NCI-H524 treated with DMSO at 0.1 percent for 48 hours (cell line): Measurements from ENCODE around the gene KRTAP5-2.

Source experiments
- DNase-seq: peaks from one replicate; lab custom pipeline; 2025; lab: John Stamatoyannopoulos, UW

KRTAP5-2 gene

DNA sequence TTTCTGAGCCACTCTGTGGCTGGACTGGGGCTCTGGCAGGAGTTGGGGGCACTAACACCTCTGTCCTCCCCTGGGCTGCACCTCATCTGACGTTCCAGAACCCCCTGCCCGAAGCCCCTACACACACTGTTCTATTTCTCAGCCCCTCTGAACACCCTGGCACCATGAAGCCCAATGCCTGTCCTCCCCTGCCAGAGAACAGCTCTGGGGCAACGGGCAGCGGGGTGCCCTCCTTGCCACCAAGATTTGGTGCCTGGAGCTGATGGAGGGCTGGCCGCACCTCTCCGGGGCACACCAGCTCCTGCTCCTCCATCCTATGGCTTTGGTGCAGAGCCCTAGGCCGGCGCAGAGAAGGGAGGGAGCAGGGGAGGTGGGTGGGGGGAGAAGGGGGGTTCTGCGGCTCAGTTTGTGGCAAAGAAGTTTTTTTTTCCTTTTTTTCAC lies 42.4 kb downstream of the KRTAP5-2 start:
- DNase-seq = no peak

DNA sequence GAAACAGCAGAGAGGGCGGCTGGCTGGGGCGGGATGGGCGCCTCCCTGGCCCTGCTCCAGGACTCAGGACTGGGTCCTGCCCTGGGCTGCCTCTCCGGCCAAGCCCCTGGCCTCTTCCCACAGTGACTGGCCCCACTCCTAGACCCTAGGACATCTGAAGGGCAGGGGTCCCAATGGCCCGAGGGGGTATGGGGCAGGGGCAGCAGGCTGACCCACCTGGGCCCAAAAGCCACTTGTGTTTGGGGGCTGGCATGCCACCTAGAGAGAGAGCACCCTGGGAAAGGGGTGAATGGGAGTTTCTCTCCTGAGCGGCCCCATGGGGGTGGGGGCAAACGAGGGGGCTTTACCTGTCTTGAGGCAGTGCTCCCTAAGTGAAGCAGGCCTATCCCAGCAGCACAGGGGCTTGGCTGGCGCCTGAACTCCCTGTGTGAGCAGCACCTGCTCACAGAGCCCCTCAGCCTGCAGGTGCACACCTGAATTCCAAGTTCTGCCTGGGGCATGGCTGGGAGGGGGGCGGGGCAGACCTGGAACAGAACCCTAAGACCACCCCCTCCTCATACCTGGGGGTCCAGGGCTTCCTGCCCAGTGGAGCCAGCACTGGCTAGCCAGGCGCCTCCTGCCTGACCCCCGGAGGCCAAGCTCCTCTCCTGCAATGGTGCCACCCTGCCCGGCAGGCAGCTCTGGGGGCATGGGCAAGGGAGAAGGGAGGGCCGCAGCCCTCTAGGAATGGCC lies 42.9 kb downstream of the KRTAP5-2 start:
- no peak for DNase-seq

DNA sequence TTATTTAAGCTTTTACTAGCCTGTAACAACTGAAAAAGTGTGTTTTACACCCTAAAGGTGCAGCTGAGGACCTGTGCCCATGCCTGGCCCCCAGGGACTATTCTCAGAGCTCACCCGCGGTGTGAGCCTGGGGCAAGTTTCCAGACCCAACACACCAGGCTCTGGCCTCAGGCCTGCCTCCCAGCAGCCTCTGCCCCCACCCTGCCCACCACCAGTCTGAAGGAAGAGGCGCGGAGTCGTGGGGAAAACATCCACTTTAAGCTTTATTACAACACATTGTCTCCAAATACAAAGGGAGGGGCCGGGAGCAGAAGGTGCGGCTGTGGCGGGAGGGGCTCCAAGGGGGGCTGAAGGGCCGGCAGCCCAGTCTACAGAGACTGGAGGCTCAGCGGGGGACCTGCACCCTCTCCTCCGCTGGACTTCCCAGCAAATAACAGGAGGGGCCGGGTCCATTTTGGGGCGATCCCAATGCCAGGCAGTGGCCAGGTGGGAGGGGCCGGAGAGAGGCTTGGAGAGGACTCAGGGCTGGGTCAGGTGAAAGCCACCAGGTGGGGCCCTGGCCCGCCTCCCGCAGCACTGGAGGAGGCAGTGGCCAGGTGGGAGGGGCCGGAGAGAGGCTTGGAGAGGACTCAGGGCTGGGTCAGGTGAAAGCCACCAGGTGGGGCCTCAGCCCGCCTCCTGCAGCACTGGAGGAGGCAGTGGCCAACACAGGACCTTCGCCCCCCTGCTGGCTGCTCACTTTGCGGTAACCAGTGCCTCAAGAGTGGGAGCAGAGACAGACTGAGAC lies 44.1 kb downstream of the KRTAP5-2 start:
- no peak for DNase-seq

DNA sequence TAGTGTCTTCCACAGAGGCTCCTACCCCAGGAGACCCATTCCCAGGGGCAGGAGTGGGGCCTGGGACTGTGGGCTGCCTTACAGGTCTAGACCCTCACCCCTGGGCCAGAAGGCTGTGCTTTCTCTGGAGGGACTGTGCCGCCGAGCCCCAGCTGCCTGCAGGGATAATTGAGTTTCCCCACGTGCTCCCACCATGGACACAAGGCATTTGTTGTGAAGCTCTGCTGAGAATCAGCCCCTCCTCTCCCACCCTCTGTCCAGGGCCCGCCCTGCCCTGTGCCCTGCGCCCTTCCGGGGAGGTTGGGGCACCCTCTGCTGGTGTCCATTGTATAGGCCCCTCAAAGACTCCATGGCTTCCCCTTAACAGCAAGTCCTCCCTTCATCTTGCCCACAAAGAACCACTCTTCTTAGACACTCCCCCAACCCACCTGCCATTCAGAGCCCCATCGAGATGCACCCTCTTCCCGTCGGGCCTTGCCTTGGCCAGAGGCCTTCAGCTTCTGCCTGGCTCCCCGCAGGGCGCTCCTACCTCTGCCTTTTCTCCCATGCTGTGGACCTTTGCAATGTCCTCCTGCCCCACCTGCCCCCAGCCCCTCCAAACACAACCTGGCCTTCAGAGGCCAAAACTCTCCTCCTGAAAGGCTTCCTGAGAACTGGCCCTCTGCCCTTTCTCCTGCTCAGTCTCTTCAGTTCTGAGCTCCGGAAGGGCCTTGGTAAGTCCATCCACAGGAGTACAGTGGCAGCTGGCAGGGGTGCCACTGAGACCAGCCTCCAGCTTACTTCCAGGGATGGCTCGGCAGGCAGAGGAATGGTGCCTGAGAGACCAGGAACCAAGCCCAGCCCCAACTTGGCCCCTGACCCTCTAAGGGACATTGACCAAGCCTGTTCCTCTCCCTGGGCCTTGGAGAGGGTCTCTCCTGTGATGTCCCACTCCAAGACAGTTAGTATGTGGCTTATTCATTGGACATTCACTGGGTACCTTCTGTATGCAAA lies 48.5 kb downstream of the KRTAP5-2 start:
- no peak for DNase-seq

DNA sequence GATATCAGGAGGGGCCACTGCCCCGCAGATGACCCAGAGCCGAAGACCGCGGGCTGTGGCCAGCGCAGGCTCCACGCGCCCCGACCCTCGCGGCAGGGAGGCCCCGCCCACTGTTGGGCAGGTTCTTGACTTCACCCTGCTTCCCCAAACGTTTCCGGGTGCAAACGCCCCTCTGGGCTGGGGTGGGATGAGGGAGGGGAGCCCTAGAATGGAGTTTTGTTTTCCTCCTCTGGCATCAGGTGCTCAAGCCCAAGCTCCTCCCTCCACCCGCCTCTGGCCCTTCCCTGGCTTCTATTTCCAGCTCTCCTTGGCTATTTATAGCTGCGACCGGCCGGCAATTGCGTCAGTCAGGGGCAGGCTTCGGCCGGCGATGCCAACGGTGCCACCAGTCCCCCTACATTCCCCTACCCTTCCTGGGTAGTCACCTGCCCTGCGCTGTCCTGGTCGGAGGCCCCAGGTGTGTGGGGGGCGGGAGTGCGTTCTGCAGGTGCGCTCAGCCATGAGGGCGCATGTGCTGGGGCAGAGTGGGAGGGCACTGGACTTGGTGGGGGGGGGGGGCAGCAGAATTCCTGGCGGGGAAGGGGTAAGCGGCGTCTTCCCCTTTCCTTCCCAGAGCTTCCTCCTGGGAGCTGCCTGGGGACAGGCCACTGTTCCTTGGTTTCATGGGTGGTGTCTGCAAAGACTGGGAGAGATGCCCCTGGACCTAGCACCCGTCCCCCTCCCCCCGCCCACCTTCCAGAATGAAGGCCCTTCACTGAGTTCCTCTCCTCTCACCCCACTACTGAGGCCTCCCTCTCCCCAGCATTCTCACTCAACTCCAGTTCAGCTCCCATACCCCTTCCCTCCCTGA lies 49.6 kb downstream of the KRTAP5-2 start:
- no peak for DNase-seq

DNA sequence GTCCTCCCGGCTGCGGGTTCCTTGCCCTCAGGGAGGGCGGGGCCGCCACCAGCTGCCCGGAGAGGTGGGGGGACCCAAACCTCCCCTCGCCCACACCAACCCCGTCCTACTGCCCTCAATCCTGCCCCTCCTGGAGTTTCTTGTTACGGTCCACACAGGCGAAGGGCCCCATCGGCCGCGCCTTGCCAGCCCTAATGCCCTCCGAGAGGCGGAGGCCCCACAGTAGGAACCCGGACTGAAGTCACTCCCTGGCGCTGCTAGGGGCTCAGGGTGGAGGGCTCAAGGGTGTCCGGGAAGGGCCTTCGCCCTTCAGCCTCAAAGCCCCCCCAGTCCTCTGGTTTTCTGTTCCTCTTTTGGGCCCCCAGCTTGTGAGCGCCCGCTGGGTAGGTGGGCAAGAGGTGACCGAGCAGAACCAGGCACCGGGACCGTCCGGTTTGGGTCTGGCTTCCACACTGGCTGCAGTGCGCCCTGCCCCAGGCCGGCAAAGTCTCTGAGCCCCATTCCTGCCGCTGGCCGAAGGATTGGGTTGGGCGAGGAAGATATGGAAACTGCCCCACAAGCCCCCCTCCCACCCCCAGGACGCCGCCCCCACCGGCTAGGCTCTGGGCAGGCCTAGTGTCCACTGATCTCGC lies 50.5 kb downstream of the KRTAP5-2 start:
- DNase-seq = no peak
